Upper lobe of left lung (tissue), 6 donors: ENCODE measurements around the gene CENPP. TPM values are rescaled to one million over a fixed set of nuclear protein-coding genes. Genes with fewer than 3 reads are reported as not detected.

ENCODE experiments used
- ATAC-seq, 2 donors: fragments of 200-7000 bp; cut with Tn5 transposase; one replicate each; pipeline ENCODE4 v1.9.1; 2022; ENCODE audit warnings: mild to moderate bottlenecking in 2 of 2, moderate library complexity in 2 of 2; ENCODE audit not compliant: low FRiP score in 2 of 2
- DNase-seq, 2 donors: peaks; one replicate each; pipeline ENCODE4 v3.0.0-alpha.2; 2019 to 2020
- H3K27ac ChIP-seq, 4 donors: fragments of 200-600 bp; sonication (generic); one replicate each; pipeline ENCODE4 v1.5.1; 2016 to 2019
- H3K27me3 ChIP-seq, 4 donors: fragments of 200-600 bp; sonication (generic); one replicate each; pipeline ENCODE4 v1.5.1; 2017 to 2019
- H3K36me3 ChIP-seq, 4 donors: fragments of 200-600 bp; sonication (generic); one replicate each; pipeline ENCODE4 v1.5.1; 2016 to 2019
- H3K4me1 ChIP-seq, 4 donors: fragments of 200-600 bp; sonication (generic); one replicate each; pipeline ENCODE4 v1.5.1; 2018 to 2019
- H3K4me3 ChIP-seq, 4 donors: fragments of 200-600 bp; sonication (generic); one replicate each; pipeline ENCODE4 v1.5.1; 2017 to 2019; ENCODE audit warnings: mild to moderate bottlenecking in 2 of 4, moderate library complexity in 1 of 4
- H3K9me3 ChIP-seq, 4 donors: fragments of 200-600 bp; sonication (generic); one replicate each; pipeline ENCODE4 v1.5.1; 2018 to 2019
- CTCF ChIP-seq, 6 experiments: fragments of 450-650 bp in 4 of 6; fragments of 200-600 bp in 2 of 6; sonication (generic) in 2 of 6; IDR thresholded peaks; one replicate each; pipeline ENCODE4 v1.5.1; 2016 to 2019; ENCODE audit warnings: antibody characterized with exemption in 6 of 6
- EP300 ChIP-seq, 4 donors: sonication (generic); formaldehyde crosslinking; IDR thresholded peaks; one replicate each; pipeline ENCODE4 v1.5.1; 2017; ENCODE audit warnings: antibody characterized with exemption in 4 of 4, control low read depth in 2 of 4
- POLR2A ChIP-seq, 4 donors: fragments of 450-650 bp; IDR thresholded peaks; one replicate each; pipeline ENCODE4 v1.5.1; 2016 to 2017; ENCODE audit warnings: antibody characterized with exemption in 4 of 4, mild to moderate bottlenecking in 2 of 4
- POLR2AphosphoS5 ChIP-seq, 2 donors: sonication (generic); formaldehyde crosslinking; IDR thresholded peaks; one replicate each; pipeline ENCODE4 v1.5.1; 2017; ENCODE audit warnings: antibody characterized with exemption in 2 of 2
- WGBS, 2 donors: methylation state at CpG; one replicate each; pipeline ENCODE4 v1.1.5; 2017 to 2018; 5-methylcytosine and 5-hydroxymethylcytosine counted together
- total RNA-seq, 6 donors: library from RNA; depleted of rRNA in 4 of 6; stranded (reverse); fragments of >200 nt in 4 of 6; gene quantifications; one replicate each; pipeline versions ENCODE4 v1.1.0 to v1.2.1, GENCODE V29; 2016 to 2021
- donor health status: DM: no; HTN: no; CAD: no; lungs with moderate emphysema.
- donor health status: DM: no; HTN: yes; CAD: no; lungs with severe emphysema.

Gene CENPP
- total RNA-seq, 6 donors from 2014 or later = 2.9 to 17.8 (median 4.9) TPM

- peak overlapping the region; percentile 59 to 77 (median 72) for H3K27ac ChIP-seq
- 0 to 2% methylated on average over 5 of the region's 5 CpGs for WGBS, 2 donors
- H3K4me3 ChIP-seq = peak overlapping the region; percentile 55 to 81 (median 80)
- H3K36me3 ChIP-seq = peaks cover 0 to 22% (median 5%) of the 10 kb centered on the region in 4 donors
- TF ChIP-seq CTCF (IDR thresholded peaks at IDR 0.05) = no peak
- TF ChIP-seq POLR2AphosphoS5 (IDR thresholded peaks at IDR 0.05) = no peak
- TF ChIP-seq POLR2A (IDR thresholded peaks at IDR 0.05) = no peak
- TF ChIP-seq EP300 (IDR thresholded peaks at IDR 0.05) = no peak
- no peak for ATAC-seq
- no peaks in the 10 kb centered on the region for H3K27me3 ChIP-seq
- peaks cover 16 to 33% (median 23%) of the 10 kb centered on the region in 4 donors for H3K4me1 ChIP-seq
- H3K9me3 ChIP-seq = no peaks in the 10 kb centered on the region
- no peak for DNase-seq
These were observed 32.7 kb upstream of the CENPP start for GRCh38 chr9:92293075-92293354.

- Histone ChIP-seq H3K4me1 (peaks cover 16 to 33% (median 23%) of the 10 kb centered on the region in 4 donors), H3K9me3 (no peaks in the 10 kb centered on the region), H3K36me3 (peaks cover 2 to 22% (median 11%) of the 10 kb centered on the region in 4 donors), H3K27me3 (no peaks in the 10 kb centered on the region), H3K4me3 (peak within 1 kb of the TSS; percentile 55 to 81 (median 80)), H3K27ac (peak within 1 kb of the TSS; percentile 59 to 77 (median 72))
- DNase-seq (peak; percentile 98 to 100), ATAC-seq (peak; percentile 100)
- WGBS, 2 donors = 0% methylated on average over 27 to 60 of the region's 63 CpGs
- TF ChIP-seq CTCF (IDR thresholded peaks at IDR 0.05) (peak in 4 of 6 experiments; percentile 19 to 58 (median 35)), POLR2AphosphoS5 (IDR thresholded peaks at IDR 0.05) (peak; percentile 78 to 87), EP300 (IDR thresholded peaks at IDR 0.05) (peak in 2 of 4 donors; percentile 12 to 39), POLR2A (IDR thresholded peaks at IDR 0.05) (peak in 2 of 4 donors; percentile 60 to 72)
These were observed 32.1 kb upstream of the CENPP start, which contains the start of gene IARS1 for GRCh38 chr9:92293452-92294296. TSS of gene IARS1 (minus strand) at chr9:92293697. CDS start at chr9:92289419, 4,278 bp downstream.

GRCh38 chr9:92294297-92294676 lies 31.5 kb upstream of the CENPP start:
- WGBS, 2 donors = 16 to 41% methylated on average over 10 to 13 of the region's 13 CpGs
- Histone ChIP-seq H3K27me3 (no peaks in the 10 kb centered on the region), H3K9me3 (no peaks in the 10 kb centered on the region), H3K4me1 (peaks cover 16 to 33% (median 23%) of the 10 kb centered on the region in 4 donors), H3K36me3 (peaks cover 3 to 26% (median 16%) of the 10 kb centered on the region in 4 donors), H3K4me3 (peak overlapping the region; percentile 55 to 81 (median 80)), H3K27ac (peak overlapping the region; percentile 59 to 77 (median 72))
- DNase-seq (no peak), ATAC-seq (peak in 1 of 2 donors; percentile 38)
- TF ChIP-seq CTCF (IDR thresholded peaks at IDR 0.05) = no peak
- TF ChIP-seq EP300 (IDR thresholded peaks at IDR 0.05) = no peak
- no peak for TF ChIP-seq POLR2AphosphoS5 (IDR thresholded peaks at IDR 0.05)
- no peak for TF ChIP-seq POLR2A (IDR thresholded peaks at IDR 0.05)

GRCh38 chr9:92295240-92295790 lies 30.4 kb upstream of the CENPP start:
- DNase-seq (no peak), ATAC-seq (no peak)
- Histone ChIP-seq H3K4me1 (peaks cover 16 to 33% (median 23%) of the 10 kb centered on the region in 4 donors), H3K27me3 (no peaks in the 10 kb centered on the region), H3K27ac (no peak overlapping the region), H3K9me3 (no peaks in the 10 kb centered on the region), H3K4me3 (no peak overlapping the region), H3K36me3 (peaks cover 3 to 36% (median 19%) of the 10 kb centered on the region in 4 donors)
- WGBS, 2 donors = 80 to 83% methylated on average over 7 of the region's 7 CpGs
- TF ChIP-seq POLR2AphosphoS5 (IDR thresholded peaks at IDR 0.05) (no peak), CTCF (IDR thresholded peaks at IDR 0.05) (no peak), POLR2A (IDR thresholded peaks at IDR 0.05) (no peak), EP300 (IDR thresholded peaks at IDR 0.05) (no peak)
